Activated CD8-positive, alpha-beta memory T cell treated with anti-CD3 and anti-CD28 coated beads for 4 hours (primary cell): ENCODE results near the gene TCAP.

Source experiments
- DNase-seq, 2 donors: peaks; one replicate each; pipeline ENCODE4 v3.0.0-alpha.2; 2020; ENCODE audit warnings: low read depth in 2 of 2

Gene TCAP

DNA sequence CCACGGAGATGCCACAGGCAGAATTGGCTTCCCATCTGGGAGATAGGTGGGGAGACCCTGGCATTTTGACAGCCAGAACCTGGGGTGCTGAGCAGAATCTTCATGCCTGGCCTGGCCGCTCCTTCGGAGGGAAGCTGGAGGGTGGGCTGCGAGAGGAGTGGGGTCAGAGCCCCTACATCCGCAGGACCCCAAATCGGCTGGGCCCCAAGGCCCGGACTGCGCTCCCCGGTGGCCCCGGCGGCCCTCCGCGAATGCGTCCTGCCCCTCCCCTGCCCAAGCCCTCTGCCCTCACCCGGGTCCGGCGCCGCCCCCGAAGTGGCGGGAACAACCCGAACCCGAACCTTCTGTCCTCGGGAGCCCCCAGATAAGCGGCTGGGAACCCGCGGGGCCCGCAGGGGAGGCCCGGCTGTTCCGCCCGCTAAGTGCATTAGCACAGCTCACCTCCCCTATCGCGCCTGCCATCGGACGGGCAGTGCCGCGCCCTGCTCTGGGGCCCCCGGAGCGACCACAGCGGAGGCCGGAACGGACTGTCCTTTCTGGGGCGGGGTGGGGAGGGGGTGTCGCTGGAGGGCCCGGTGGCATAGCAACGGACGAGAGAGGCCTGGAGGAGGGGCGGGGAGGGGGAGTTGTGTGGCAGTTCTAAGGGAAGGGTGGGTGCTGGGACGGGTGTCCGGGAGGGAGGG, 2.3 kb downstream of the TCAP start:
- DNase-seq: no peak

DNA sequence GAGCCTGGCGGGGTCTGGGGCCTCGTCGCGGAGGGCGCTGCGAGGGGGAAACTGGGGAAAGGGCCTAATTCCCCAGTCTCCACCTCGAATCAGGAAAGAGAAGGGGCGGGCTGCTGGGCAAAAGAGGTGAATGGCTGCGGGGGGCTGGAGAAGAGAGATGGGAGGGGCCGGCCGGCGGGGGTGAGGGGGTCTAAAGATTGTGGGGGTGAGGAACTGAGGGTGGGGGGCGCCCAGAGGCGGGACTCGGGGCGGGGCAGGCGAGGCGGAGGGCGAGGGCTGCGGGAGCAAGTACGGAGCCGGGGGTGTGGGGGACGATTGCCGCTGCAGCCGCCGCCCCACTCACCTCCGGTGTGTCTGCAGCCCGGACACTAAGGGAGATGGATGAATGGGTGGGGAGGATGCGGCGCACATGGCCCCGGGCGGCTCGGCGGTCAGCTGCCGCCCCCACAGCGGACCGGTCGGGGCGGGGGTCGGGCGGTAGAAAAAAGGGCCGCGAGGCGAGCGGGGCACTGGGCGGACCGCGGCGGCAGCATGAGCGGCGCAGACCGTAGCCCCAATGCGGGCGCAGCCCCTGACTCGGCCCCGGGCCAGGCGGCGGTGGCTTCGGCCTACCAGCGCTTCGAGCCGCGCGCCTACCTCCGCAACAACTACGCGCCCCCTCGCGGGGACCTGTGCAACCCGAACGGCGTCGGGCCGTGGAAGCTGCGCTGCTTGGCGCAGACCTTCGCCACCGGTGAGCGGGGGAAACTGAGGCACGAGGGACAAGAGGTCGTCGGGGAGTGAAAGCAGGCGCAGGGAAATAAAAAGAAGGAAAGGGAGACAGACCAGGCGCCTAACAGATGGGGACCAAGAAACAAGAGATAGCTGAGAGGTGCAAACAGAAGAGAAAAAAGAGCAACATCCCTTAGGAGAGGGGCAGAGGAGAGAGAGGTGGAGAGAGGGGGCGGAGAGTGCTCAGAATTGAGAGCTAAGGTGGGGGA, 3.1 kb downstream of the TCAP start, which contains the start of gene PNMT:
TSS of gene PNMT (plus strand) at position 509 of the 980 bp plus-strand sequence. CDS start at position 532, 23 bp downstream.
- DNase-seq: peak in 1 of 2 donors; percentile 24

DNA sequence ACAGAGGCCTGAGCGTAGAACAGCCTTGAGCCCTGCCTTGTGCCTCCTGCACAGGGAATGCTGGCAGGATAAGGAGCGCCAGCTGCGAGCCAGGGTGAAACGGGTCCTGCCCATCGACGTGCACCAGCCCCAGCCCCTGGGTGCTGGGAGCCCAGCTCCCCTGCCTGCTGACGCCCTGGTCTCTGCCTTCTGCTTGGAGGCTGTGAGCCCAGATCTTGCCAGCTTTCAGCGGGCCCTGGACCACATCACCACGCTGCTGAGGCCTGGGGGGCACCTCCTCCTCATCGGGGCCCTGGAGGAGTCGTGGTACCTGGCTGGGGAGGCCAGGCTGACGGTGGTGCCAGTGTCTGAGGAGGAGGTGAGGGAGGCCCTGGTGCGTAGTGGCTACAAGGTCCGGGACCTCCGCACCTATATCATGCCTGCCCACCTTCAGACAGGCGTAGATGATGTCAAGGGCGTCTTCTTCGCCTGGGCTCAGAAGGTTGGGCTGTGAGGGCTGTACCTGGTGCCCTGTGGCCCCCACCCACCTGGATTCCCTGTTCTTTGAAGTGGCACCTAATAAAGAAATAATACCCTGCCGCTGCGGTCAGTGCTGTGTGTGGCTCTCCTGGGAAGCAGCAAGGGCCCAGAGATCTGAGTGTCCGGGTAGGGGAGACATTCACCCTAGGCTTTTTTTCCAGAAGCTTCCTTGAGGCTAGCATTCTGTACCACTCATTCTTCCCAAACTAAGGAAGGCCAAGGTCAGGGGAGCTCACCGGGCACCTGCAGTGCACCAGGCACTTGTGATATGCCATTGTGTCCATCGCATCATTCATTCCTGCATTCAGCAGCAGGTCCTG, 5.0 kb downstream of the TCAP start:
- DNase-seq: no peak

DNA sequence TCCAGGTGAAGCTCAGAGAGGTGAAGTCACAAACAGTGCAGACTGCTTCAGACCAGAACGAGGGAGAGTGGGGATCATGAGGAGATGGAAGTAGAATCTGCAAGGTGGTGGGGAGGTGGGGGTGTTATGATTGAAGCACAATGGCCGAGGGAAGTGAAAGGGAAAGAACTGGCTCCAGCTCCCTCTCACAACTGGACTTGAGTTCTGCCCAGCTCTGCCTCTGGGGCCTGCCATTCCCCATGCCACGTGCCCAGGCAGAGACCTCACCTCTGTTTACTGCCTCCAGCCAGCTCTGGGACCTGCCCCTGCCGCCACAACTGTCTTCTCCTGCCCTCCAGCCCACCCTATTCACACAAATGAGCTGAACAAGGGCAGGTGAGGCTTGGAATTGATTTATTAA, 5.6 kb downstream of the TCAP start:
- DNase-seq: no peak

DNA sequence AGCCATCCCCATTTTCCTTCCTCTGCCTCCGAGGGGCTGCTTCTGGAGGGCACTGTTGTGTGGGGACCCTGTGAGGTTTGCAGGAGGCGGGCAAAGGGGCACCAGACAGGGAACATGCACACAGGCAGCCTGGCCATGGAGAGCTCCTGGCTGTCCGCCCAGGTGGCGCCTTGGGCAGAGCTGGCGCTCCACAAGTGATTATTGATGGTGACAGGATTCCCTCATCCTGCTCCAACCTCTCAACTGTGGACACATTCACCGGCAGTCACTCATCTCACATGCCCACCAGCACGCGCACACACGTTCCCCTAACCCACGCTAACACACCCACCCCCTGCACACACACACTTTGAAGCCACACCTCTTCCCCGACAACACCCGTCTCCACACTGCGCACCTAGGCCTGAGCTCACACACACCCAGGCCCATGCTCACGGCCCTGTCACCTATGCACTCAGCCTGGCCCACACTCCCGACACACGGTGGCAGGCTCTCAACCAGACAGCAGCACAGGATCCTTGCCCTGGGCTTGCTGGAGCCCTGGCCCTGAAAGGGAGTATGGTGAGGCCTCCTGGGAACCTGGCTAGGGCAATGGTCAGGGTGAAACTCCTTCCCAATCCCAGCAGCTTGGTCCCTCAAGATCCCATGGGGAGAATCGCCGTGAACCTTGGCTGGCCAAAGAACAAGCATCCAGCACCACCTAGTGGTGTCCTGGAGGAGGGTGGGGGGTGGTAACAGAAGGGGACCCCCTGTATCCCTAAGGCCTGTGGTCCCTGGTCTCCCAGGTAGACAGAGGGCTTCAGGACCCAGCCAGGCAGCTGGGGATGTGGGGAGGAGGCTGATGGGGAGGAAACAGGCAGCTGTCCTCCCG, 6.7 kb downstream of the TCAP start:
- no peak for DNase-seq

DNA sequence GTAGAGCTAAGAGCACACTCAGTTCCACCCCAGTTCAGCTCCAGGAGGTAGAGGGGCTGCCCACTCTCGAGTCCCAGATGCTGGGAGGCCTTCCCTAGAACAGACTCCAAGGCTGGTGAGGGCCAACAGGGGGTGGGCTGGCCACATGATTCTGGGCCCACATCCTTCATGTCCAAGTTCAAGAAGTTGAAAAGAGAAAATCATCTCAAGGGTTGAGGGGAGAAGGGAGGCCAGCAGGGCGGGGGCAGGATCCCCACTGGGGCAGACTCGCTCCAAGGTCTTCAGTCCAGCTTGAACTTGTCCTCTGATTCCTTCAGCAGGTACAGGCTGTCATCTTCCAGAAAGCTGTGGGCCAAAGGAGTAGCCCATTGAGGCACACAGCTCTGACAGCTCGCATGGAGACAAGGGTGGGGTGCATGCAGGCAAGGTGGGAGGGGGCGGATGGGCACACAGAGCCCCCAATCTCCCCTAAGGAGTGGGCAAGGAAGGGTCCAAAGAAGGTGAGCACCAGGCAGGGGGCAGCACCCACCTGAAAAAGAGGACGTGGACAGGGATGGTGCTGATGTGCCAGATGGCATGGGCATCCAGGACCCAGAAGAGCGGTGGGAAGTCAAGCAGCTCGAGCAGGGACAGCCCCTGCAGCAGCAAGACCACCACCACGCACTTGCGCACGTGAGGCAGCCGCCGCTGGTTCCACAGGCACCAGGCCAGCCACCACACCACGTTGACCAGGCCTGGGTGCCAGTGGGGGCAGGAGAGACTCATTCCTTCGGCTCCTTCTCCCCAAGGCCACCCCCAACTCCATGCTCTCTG, 7.6 kb downstream of the TCAP start:
- DNase-seq: no peak

DNA sequence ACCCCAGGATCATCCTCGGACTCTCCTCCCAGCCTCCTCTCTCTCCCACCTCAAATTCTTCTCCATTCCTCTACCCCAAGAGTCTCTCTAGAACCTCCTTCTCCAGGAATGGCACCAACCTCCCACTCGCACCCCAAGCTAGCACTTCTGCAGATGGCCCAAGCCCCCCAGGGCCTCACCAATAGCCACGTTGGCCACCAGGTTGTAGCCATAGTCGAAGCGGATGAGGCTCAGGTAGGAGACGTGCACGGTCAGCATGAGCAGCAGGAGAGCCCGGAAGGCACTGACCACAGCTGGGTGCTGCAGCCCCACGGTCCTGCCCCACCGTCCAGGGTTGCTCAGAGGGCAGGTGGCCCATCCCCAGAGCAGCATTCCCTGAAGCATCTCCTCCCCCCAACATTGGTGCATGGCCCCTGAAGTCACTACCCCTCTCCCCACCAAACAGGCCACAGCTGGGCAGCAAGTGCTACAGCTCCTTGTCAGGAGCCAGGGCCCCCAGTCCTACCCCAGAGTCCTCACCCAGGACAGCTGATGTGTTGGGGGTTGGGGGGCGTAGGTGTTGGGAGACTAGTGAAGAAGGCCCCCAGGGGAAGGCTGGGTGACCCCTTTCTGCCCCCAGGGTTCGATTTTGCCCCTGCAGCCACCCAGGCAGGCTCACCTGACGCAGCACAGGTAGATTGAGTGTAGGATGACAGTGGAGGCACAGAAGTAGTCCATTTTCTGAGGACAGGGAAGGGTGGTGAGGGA, 8.4 kb downstream of the TCAP start:
- DNase-seq: no peak

DNA sequence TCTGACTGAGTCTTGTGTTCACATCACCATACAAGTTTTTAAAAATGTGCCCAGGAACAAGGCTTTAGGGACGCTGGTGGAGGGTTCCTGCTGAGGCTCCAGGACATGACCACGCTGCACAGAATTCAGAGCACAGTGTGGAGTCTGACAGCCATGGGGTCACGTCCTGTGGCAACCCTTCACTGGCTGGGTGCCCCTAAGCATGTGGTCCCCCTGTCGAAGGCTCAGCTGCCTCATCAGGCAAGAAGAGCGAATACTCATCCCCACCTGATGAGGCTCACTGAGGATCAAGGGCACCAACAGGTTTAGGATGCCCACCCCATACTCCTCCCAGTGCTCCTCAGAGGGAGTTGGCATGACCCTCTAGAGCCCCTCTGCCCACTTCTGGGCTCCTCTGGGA, 9.0 kb downstream of the TCAP start:
- DNase-seq: no peak

DNA sequence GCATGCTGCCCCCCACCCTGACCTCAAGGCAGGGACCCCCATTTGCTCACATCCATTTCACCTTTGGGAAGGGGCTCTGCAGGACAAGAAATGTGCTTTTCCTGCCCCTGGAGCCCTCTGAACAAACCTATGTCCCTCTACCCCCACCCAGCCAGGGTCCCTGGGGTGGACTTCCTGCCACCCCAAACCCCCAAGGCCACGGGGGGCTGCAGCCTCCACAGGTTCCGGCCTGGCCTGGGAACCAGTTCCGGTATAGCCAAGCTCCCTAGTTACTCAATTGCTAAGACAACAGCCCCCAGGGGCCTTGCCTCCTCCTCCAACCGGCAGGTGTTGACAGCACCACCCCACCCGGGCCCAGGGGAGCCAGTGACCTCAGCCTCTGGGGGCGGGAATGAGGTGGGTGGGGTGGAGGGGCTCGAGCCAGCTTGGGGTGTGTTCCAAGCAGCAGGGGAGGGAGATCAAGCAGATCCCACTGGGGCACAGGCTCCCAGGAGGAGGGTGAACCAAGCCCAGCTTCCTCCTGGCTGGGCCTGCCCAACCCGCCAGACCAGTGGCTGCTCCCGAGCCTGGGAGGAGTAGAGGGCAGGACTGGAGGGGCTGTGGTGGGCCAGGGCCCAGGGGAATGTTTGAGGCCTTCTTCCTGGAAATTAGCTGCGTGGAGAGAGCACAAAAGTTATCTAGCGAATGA, 9.7 kb downstream of the TCAP start:
- no peak for DNase-seq

DNA sequence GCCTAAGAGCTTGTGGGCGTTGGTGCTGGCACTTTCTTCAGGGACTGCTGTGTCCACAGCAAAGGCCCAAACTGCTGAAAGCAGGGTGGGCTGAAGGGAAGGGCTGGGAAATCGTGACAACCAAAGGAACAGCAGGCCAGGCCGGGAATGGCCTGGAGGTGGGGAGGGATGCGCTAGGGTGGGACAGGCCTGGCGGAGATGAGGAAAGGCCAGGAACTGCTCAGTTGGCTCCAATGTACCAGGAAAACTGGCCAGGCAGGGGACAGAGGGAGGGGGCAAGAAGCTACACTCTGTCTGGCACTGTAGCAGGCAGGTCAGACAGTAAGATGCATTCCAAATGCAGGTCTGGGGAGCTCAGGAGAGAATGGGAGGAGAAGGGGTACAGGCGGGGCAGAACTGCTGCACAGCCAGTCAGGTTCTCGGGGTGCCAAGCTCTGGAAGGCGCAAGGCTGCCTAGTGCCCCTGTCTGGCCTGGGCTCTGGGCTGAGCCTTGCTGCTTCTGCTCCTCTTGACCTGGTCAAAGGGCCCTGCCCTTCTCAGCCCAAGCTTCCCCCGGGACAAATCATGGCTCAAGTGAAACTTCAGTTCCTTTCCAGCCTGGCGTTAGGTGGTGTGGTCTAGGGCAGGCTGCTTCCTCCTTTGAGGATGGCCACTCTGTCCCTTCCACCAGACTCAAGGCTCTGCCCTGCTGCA, 10.4 kb downstream of the TCAP start:
- DNase-seq: no peak

DNA sequence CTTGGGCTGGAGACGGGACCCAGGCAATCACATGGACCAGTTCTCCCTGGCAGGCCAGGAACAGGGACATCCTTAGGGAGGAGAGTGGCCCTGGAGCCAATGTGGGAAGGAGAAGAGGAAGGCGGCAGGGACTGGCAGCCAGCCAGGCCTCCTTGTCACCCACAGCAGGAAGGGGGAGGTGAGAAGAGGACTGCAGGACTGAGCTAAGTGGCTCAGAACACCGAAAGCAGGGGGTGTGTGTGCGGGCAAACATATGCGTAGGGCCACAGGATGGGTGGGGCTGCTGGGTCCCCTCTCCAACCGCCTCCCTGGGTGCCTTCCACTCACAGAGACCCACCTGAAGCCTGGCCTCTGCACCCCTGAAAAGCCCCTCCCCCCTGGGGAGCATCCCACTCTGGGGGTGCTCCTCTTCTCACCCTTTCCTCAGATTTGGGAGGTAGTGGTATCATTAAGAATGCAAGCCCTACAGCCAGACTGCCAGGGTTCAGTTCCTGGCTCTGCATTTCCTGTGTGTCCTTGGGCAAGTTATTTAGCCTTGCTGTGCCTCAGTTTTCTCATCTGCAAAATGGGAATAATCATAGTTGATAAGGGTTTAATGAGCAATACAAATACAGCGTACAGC, 11.2 kb downstream of the TCAP start:
- DNase-seq: peak; percentile 15 to 17

DNA sequence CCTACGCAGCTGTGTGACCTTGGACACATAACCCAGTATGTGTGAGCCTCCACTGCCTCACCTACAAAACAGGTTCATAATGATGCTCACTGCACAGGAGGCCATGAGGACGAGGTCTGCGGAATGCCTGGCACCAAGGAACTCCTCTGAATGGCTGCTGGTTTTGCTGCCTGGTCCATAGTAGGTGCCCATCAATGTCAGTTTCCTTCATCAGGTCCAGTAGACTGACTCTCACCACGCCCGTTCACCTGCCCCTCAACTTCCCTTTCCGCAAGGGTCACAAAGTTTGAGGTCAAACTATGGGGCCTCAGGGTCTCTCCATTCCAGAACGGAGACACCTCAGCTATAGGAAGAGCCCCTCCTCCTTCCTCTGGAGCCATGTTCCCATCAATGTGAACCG, 11.9 kb downstream of the TCAP start:
- no peak for DNase-seq

DNA sequence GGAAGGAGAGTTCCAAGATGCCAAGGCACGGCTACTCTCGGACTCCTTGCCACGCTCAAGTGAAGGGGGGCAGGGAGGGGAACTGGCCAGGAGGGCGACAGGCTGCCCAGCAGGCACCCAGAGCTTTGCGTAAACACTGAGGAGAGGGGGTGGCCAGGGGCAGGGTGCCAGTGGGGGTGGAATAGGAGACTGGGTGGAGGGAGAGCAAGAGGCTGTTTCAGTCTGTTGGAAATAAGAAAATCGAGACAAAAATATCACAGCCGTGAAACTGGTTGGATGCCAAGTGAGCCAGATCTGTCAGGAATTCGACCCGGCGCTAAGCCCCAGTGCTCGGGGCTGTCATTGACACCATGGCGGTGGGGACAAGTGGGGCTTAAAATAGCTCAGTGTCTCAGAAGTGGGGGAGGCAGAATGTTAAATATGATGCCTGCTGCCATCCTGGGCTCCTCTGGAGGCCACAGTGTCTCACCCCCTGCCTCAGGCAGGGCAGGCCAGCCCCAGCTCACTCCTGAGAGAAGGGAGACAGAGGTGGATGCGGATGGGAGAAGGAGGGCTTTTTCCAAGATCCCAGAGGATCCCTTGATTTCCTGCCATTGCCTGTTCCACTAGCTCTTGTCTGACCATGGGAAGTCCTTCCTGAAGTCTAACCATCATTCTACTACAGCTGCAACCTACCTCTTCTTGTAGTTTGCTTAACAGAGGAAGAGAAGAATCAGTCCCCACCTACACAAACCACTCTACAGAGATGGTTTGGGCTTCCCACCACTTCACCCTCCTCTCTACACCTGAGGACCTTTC, 12.6 kb downstream of the TCAP start:
- DNase-seq: no peak

DNA sequence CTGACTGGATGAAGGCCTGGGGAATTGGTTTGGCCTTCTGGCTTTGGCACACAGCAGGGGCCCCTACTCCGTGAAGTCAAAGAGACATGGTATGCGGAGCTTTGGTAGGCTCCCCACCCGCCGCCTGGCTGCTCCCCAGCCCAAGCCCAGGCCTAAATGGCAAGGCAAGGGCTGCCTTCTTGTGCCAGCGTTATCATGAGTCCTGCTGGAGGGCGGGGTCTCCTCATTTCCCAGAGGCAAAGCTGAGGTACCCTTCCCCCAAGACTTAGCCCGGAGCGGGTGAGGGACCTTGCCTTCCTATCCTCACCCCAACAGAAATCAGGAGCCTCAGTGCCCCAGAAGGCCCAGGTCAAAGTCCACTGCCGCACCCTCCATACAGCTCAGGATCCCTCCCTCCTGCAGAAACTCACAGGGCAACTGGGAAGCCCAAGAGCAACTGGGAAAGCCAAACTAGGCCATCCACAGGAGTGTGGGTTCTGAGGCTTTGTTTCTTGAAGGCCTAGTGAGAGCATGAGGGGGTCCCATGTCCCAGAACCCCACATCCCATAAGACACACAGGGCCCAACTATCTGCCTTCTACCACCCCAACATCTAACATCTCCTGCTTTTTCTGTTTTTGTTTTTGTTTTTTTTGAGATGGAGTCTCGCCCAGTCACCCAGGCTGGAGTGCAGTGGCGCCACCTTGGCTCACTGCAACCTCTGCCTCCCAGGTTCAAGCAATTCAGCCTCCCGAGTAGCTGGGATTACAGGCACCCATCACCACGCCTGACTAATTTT, 13.4 kb downstream of the TCAP start:
- DNase-seq: no peak

DNA sequence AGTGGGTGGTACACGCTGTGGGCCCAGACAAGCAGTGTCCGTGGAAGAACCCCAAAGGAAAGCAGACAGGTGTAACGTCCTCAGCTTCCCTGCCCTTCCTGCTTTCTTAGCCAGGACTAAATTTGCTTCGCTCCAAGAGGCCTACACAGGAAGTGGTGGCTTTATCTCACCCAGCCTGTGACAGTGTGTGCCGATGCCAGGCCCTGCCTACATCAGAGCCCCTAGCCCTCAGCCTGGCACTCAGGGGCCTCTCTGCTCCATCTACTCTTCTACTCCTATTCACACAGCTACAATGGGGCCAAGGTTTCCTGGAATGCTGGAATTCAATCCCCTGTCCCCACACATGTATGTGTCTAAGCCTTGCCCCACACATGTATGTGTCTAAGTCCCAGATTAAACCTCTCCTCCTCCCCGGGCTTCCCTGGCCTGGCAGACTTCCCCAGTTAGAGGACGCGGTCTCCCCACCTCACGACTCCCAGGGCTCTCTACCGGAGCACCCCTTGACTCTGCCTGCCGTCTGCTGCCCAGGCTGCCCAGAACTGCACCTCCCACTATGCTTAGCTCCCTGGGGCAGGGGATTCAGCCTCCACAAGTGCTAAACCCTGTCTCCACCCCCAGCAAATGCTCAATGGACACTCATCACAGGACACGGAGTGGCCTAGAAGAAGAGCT, 14.5 kb downstream of the TCAP start:
- no peak for DNase-seq
